Dermis blood vessel endothelial cell (primary cell): ENCODE results near the gene ATF7IP. TPM values are rescaled to one million over a fixed set of nuclear protein-coding genes. Genes with fewer than 3 reads are reported as not detected.

ENCODE experiments used
- DNase-seq: peaks from one replicate; pipeline ENCODE4 v3.0.0; 2010
- total RNA-seq: library from RNA; depleted of rRNA; stranded (reverse); fragments of >200 nt; gene quantifications from 2 replicates; pipeline ENCODE4 v1.2.3, GENCODE V29; 2014

ATF7IP gene
- total RNA-seq, 1 donor from 2014 or later: 32.3 TPM

GRCh38 chr12:14505626-14506596 lies 140.4 kb downstream of the ATF7IP start:
- no peak for DNase-seq

- no peak for DNase-seq
Observed at GRCh38 chr12:14510574-14510973, 145.1 kb downstream of the ATF7IP start.

GRCh38 chr12:14514154-14514842 lies 148.8 kb downstream of the ATF7IP start:
- DNase-seq: peak; percentile 24

- no peak for DNase-seq
Observed at GRCh38 chr12:14514946-14515345, 149.5 kb downstream of the ATF7IP start.

- no peak for DNase-seq
Observed at GRCh38 chr12:14521822-14522221, 156.3 kb downstream of the ATF7IP start.

- DNase-seq: no peak
Observed at GRCh38 chr12:14525964-14526363, 160.5 kb downstream of the ATF7IP start.

GRCh38 chr12:14532152-14532551 lies 166.7 kb downstream of the ATF7IP start:
- no peak for DNase-seq

- no peak for DNase-seq
Observed at GRCh38 chr12:14537088-14537487, 171.6 kb downstream of the ATF7IP start.

GRCh38 chr12:14540801-14541462 lies 175.4 kb downstream of the ATF7IP start:
- DNase-seq: no peak

- DNase-seq: no peak
Observed at GRCh38 chr12:14545144-14546124, 180.0 kb downstream of the ATF7IP start.

GRCh38 chr12:14547571-14547970 lies 182.1 kb downstream of the ATF7IP start:
- DNase-seq: no peak

GRCh38 chr12:14548609-14549008 lies 183.1 kb downstream of the ATF7IP start:
- DNase-seq: no peak

Other genes with a start within 250 kb of the ATF7IP start
- gene PLBD1, start 202.2 kb downstream of the ATF7IP start, total RNA-seq: 0.34 and 1.4 TPM in 2 replicates